D721Med (cell line): ENCODE data around the gene KCNJ6.
"Not testable (repeated sequence)": the region's sequence is repeated elsewhere in the genome, so short reads cannot be mapped to it uniquely, and the experiment has no call there.

ENCODE experiments used
- DNase-seq: peaks from one replicate; pipeline ENCODE4 v3.0.0; 2011; ENCODE audit warnings: low spot score; ENCODE audit not compliant: insufficient read length
- FAIRE-seq: peaks from 2 replicates; lab custom pipeline; 2011; peaks lifted over from hg19 to GRCh38; lab: Jason Lieb, UNC
- TF ChIP-seq, protein P1 (sequence below): IDR thresholded peaks from 2 replicates; pipeline ENCODE4 v1.5.1; 2012; ENCODE audit warnings: mild to moderate bottlenecking, control low read depth; ENCODE audit not compliant: insufficient read depth; ENCODE audit errors: missing control alignments

The KCNJ6 gene

DNA sequence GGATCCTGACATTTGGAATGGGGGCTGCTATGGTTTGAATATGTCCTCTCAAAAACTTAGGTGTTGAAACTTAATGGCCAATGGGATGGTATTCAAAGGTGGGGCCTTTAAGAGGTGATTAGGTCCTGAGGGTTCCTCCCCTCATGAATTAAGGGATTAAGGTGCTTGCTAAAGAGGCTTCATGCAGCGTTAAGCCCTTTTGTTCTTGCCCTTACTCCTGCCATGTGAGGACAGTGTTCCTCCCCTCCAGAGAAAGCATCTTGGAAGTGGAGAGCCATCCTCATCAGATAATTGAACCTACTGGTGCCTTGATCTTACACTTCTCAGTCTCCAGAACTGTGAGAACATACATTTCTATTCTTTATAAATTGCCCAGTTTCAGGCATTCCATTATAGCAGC lies 146.6 kb downstream of the KCNJ6 start:
- TF ChIP-seq, protein P1, sequence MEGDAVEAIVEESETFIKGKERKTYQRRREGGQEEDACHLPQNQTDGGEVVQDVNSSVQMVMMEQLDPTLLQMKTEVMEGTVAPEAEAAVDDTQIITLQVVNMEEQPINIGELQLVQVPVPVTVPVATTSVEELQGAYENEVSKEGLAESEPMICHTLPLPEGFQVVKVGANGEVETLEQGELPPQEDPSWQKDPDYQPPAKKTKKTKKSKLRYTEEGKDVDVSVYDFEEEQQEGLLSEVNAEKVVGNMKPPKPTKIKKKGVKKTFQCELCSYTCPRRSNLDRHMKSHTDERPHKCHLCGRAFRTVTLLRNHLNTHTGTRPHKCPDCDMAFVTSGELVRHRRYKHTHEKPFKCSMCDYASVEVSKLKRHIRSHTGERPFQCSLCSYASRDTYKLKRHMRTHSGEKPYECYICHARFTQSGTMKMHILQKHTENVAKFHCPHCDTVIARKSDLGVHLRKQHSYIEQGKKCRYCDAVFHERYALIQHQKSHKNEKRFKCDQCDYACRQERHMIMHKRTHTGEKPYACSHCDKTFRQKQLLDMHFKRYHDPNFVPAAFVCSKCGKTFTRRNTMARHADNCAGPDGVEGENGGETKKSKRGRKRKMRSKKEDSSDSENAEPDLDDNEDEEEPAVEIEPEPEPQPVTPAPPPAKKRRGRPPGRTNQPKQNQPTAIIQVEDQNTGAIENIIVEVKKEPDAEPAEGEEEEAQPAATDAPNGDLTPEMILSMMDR: no peak
- FAIRE-seq: no peak
- DNase-seq: no peak

DNA sequence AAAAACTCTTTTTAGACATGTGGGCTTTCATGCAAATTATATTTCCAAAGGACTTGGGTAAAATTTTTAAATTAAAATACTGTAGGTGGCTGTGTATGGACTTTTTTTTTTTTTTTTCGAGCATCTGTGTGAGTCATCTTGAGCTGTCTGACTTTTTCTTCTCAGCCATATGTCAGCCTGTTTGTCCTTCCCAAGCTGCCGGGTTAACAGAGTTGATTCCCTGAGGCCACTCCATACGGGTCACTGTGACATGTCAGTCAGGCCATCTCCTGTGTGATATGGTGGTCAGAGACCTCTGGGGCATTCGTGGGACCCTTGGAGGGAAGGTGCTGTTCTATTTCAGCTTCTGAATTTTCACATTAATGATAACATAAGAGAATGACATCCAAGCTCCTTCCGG lies 148.3 kb downstream of the KCNJ6 start:
- no peak for DNase-seq
- TF ChIP-seq, protein P1: no peak
- no peak for FAIRE-seq

DNA sequence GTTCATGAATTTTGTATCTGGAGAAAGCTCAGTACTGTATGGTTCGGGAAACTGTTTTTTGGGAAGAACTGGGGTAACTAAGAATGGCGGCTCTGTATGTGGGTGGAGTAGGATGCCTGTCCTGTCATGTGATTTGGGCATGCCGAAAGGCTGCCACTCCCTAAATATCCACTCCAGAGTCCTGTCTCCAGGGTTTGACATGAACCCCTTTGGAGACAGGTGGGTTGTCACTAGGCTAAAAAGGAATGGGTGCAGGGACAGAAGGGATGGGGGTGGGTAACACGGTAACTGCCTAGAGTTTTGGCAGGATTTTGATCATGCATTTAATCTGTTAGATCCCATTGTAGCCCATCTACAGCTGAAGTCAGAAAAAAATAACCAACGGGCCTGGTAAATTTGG lies 150.1 kb downstream of the KCNJ6 start:
- no peak for FAIRE-seq
- no peak for DNase-seq
- TF ChIP-seq, protein P1: no peak

DNA sequence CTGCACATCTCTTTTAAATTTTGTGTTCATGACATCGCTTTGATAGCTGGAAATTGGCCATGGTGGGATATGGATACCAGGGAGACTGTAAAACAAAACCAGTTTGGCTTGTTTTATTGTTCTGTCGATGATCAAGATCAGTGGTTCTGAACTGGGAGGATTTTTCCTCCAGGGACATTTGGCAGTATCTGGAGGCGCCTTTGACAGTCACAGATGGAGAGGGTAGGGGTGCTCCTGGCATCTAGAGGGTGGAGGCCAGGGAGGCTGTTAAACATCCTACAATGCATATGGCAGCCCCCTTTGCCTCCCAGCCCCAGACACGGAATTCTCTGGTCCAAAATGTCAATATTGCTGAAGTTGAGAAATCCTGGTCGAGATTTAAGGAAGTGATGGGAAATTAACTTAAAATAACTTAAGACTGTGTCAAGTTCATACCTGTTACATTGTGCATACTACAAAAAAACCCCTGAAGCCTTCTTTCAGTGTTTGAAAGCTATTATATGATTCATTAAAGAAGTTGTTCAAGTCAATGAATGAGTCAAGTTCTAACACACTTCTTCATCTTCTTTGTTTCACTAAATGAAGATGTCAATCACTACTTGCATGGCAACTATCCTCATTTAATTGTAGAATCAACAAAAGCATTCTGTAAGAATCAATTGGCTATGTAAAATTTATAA lies 150.9 kb downstream of the KCNJ6 start:
- no peak for DNase-seq
- TF ChIP-seq, protein P1: no peak
- FAIRE-seq: no peak

DNA sequence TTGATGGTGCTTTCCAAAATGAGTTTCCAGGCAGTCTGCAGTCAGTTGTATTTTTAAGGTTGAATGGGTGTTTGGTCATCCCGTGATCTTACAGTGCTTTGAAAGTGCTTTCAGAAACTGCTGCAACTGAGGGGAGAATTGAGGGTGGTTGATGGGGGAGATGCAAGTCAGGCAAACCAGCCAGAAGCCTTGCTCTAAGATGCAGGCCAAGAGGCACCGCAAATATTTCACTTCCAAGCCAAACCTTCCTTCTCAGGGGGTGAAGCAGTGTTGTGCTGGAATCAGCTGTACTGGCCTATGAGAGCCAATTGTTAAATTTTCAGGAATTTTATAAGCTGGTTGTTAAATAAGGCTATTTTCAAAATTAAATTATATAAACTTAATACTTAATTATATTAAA lies 151.6 kb downstream of the KCNJ6 start:
- TF ChIP-seq, protein P1: no peak
- DNase-seq (no peak), FAIRE-seq (no peak)

DNA sequence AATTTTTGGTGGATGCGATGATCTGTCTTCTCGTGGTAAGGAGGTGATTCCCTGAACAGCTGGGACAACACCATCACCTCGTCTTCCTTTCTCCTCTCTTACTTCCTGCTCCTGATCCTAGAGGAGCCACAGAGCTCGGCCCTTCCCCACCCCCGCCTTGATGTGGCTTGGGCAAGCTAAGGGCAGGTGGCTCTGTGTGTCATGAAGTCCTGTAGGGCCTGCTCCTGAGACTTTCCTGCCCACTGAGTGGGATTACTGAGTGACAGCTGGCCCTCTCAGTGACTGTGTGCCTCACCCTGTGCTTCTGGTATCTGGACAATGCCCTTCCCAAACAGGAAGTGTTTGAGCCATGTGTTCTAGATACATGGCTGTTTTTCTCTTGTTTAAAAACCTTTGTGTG lies 153.0 kb downstream of the KCNJ6 start:
- FAIRE-seq: no peak
- no peak for DNase-seq
- TF ChIP-seq, protein P1: no peak

DNA sequence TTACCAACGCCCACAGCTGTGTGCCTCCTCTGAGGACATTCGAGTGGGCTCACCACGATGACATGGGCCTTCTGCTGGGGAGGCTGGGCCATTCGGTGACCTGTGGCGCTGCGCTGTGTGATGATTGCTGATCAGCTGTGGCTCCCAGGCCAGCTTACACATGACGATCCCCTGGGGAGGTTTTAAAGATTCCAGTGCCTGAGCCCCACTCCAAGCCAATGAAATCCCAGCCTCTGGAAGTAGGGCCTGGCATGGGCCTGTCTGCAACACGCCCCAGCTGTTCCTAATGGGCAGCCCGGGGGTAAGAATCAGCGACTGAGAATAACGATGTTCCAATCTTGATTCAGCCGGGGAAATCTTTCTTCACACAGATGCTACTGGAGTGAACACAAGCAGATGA lies 153.7 kb downstream of the KCNJ6 start:
- DNase-seq (no peak), FAIRE-seq (no peak)
- TF ChIP-seq, protein P1: no peak

DNA sequence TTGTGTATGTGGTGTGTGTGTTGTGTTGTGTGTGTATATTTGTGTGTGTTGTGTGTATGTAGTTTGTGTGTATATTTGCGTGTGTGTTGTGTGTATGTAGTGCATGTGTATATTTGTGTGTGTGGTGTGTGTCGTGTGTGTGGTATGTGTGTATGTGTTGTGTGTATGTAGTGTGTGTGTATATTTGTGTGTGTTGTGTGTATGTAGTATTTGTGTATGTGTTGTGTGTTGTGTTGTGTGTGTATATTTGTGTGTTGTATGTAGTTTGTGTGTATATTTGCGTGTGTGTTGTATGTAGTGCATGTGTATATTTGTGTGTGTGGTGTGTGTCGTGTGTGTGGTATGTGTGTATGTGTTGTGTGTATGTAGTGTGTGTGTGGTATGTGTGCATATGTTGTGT lies 154.9 kb downstream of the KCNJ6 start:
- not testable (repeated sequence) for DNase-seq
- FAIRE-seq: peak; percentile 6
